Peyer's patch (tissue), 4 donors: Measurements from ENCODE around the gene SFTA2.

Experiments
- CTCF ChIP-seq, 6 experiments: fragments of 450-650 bp in 4 of 6; fragments of 200-600 bp in 2 of 6; sonication (generic) in 1 of 6; IDR thresholded peaks; one replicate each; pipeline ENCODE4 v1.5.1; 2017 to 2019; ENCODE audit warnings: antibody characterized with exemption in 6 of 6, mild to moderate bottlenecking in 3 of 6, moderate library complexity in 1 of 6
- POLR2A ChIP-seq, 2 donors: fragments of 450-650 bp; IDR thresholded peaks; one replicate each; pipeline ENCODE4 v1.5.1; 2017; ENCODE audit warnings: antibody characterized with exemption in 2 of 2, mild to moderate bottlenecking in 2 of 2, moderate library complexity in 2 of 2

GRCh38 chr6:30954631-30955366, 22.8 kb upstream of the SFTA2 start:
- TF ChIP-seq POLR2A (IDR thresholded peaks at IDR 0.05): no peak
- TF ChIP-seq CTCF (IDR thresholded peaks at IDR 0.05): no peak
